Activated T-helper 2 cell treated with anti-CD3 and anti-CD28 coated beads, Interferon-gamma antibody, Interleukin-2, Interleukin-4, amounts not matched to agents 10 μg/mL and 5 μg/mL and 100 μg/mL, durations not matched to agents 14 hours and 24 hours and 36 hours (primary cell): ENCODE measurements around the gene RPL11. TPM values are rescaled to one million over a fixed set of nuclear protein-coding genes. Genes with fewer than 3 reads are reported as not detected.

ENCODE experiments used
- DNase-seq: peaks from one replicate; pipeline ENCODE4 v3.0.0; 2021; ENCODE audit warnings: low spot score
- H3K27ac Mint-ChIP-seq: one replicate; pipeline ENCODE4 v1.8.0; 2021; ENCODE audit warnings: mixed read lengths
- H3K27me3 Mint-ChIP-seq: one replicate; pipeline ENCODE4 v1.8.0; 2021; ENCODE audit warnings: low read depth, mixed read lengths
- H3K36me3 Mint-ChIP-seq: one replicate; pipeline ENCODE4 v1.8.0; 2021; ENCODE audit warnings: low read depth, mixed read lengths
- H3K4me1 Mint-ChIP-seq: one replicate; pipeline ENCODE4 v1.8.0; 2021; ENCODE audit warnings: low read depth, mixed read lengths
- H3K4me3 Mint-ChIP-seq: one replicate; pipeline ENCODE4 v1.8.0; 2021; ENCODE audit warnings: low read depth, mild to moderate bottlenecking, moderate library complexity, mixed read lengths
- H3K9me3 Mint-ChIP-seq: one replicate; pipeline ENCODE4 v1.8.0; 2021; ENCODE audit warnings: mixed read lengths
- intact Hi-C: fragments of 100-400 bp; cut with micrococcal nuclease; formaldehyde crosslinking; loops from one replicate; pipeline ENCODE4 v1.15.1; 2023
- total RNA-seq: library from RNA; stranded (reverse); gene quantifications from 2 replicates; pipeline ENCODE4 v1.2.3, GENCODE V29; 2022

RPL11 gene
- total RNA-seq, 1 donor from 2014 or later, result 1,221 TPM

- Mint-ChIP-seq H3K4me1 (peaks cover 47% of the 10 kb centered on the region), H3K36me3 (peaks cover 70% of the 10 kb centered on the region), H3K4me3 (peak overlapping the region; percentile 93), H3K27ac (peak overlapping the region; percentile 48), H3K9me3 (no peaks in the 10 kb centered on the region), H3K27me3 (no peaks in the 10 kb centered on the region)
- DNase-seq, result no peak
- intact Hi-C loops, result no loop called here
Measured at GRCh38 chr1:23693599-23693998, 2.0 kb downstream of the RPL11 start.

GRCh38 chr1:23694371-23694770 is 2.8 kb downstream of the RPL11 start:
- peak overlapping the region; percentile 36 for H3K27ac Mint-ChIP-seq
- no peak for DNase-seq
- peaks cover 51% of the 10 kb centered on the region for H3K4me1 Mint-ChIP-seq
- H3K27me3 Mint-ChIP-seq, result no peaks in the 10 kb centered on the region
- H3K9me3 Mint-ChIP-seq, result no peaks in the 10 kb centered on the region
- H3K4me3 Mint-ChIP-seq, result peak overlapping the region; percentile 93
- H3K36me3 Mint-ChIP-seq, result peaks cover 76% of the 10 kb centered on the region
- intact Hi-C loops, result no loop called here

- no peak for DNase-seq
- no peak overlapping the region for H3K27ac Mint-ChIP-seq
- intact Hi-C loops, result no loop called here
- H3K4me1 Mint-ChIP-seq, result peaks cover 59% of the 10 kb centered on the region
- H3K9me3 Mint-ChIP-seq, result no peaks in the 10 kb centered on the region
- peak overlapping the region; percentile 24 for H3K4me3 Mint-ChIP-seq
- no peaks in the 10 kb centered on the region for H3K27me3 Mint-ChIP-seq
- H3K36me3 Mint-ChIP-seq, result peaks cover 87% of the 10 kb centered on the region
Measured at GRCh38 chr1:23695667-23696066, 4.1 kb downstream of the RPL11 start.

GRCh38 chr1:23696335-23696989 is 4.9 kb downstream of the RPL11 start:
- H3K4me1 Mint-ChIP-seq, result peaks cover 59% of the 10 kb centered on the region
- H3K4me3 Mint-ChIP-seq, result peak overlapping the region; percentile 8
- intact Hi-C loops, result no loop called here
- DNase-seq, result no peak
- no peaks in the 10 kb centered on the region for H3K9me3 Mint-ChIP-seq
- no peaks in the 10 kb centered on the region for H3K27me3 Mint-ChIP-seq
- no peak overlapping the region for H3K27ac Mint-ChIP-seq
- peaks cover 95% of the 10 kb centered on the region for H3K36me3 Mint-ChIP-seq

GRCh38 chr1:23698466-23698865 is 6.9 kb downstream of the RPL11 start:
- peaks cover 51% of the 10 kb centered on the region for H3K4me1 Mint-ChIP-seq
- peaks cover 90% of the 10 kb centered on the region for H3K36me3 Mint-ChIP-seq
- no peak for DNase-seq
- intact Hi-C loops, result no loop called here
- no peak overlapping the region for H3K4me3 Mint-ChIP-seq
- no peaks in the 10 kb centered on the region for H3K27me3 Mint-ChIP-seq
- no peaks in the 10 kb centered on the region for H3K9me3 Mint-ChIP-seq
- no peak overlapping the region for H3K27ac Mint-ChIP-seq

- no peak for DNase-seq
- Mint-ChIP-seq H3K9me3 (no peaks in the 10 kb centered on the region), H3K27ac (peak overlapping the region; percentile 52), H3K27me3 (no peaks in the 10 kb centered on the region), H3K4me3 (no peak overlapping the region), H3K36me3 (peaks cover 82% of the 10 kb centered on the region), H3K4me1 (peaks cover 42% of the 10 kb centered on the region)
- intact Hi-C loops, result no loop called here
Measured at GRCh38 chr1:23699280-23700179, 7.9 kb downstream of the RPL11 start.

GRCh38 chr1:23701310-23701709 is 9.7 kb downstream of the RPL11 start:
- Mint-ChIP-seq H3K36me3 (peaks cover 66% of the 10 kb centered on the region), H3K9me3 (no peaks in the 10 kb centered on the region), H3K4me1 (peaks cover 25% of the 10 kb centered on the region), H3K27ac (no peak overlapping the region), H3K27me3 (no peaks in the 10 kb centered on the region), H3K4me3 (no peak overlapping the region)
- no peak for DNase-seq
- intact Hi-C loops, result no loop called here

- H3K27me3 Mint-ChIP-seq, result no peaks in the 10 kb centered on the region
- H3K36me3 Mint-ChIP-seq, result peaks cover 59% of the 10 kb centered on the region
- H3K9me3 Mint-ChIP-seq, result no peaks in the 10 kb centered on the region
- no peak overlapping the region for H3K27ac Mint-ChIP-seq
- no peak for DNase-seq
- H3K4me3 Mint-ChIP-seq, result no peak overlapping the region
- intact Hi-C loops, result no loop called here
- peaks cover 20% of the 10 kb centered on the region for H3K4me1 Mint-ChIP-seq
Measured at GRCh38 chr1:23701996-23702395, 10.4 kb downstream of the RPL11 start.

- H3K36me3 Mint-ChIP-seq, result peaks cover 42% of the 10 kb centered on the region
- intact Hi-C loops, result no loop called here
- DNase-seq, result no peak
- peaks cover 6% of the 10 kb centered on the region for H3K4me1 Mint-ChIP-seq
- no peak overlapping the region for H3K4me3 Mint-ChIP-seq
- no peak overlapping the region for H3K27ac Mint-ChIP-seq
- no peaks in the 10 kb centered on the region for H3K27me3 Mint-ChIP-seq
- H3K9me3 Mint-ChIP-seq, result no peaks in the 10 kb centered on the region
Measured at GRCh38 chr1:23704834-23705495, 13.4 kb downstream of the RPL11 start.

- Mint-ChIP-seq H3K9me3 (no peaks in the 10 kb centered on the region), H3K4me1 (peaks cover 4% of the 10 kb centered on the region), H3K27me3 (no peaks in the 10 kb centered on the region), H3K4me3 (no peak overlapping the region), H3K27ac (no peak overlapping the region), H3K36me3 (peaks cover 15% of the 10 kb centered on the region)
- no peak for DNase-seq
- intact Hi-C loops, result no loop called here
Measured at GRCh38 chr1:23709229-23709628, 17.6 kb downstream of the RPL11 start.

GRCh38 chr1:23718482-23718881 is 26.9 kb downstream of the RPL11 start:
- Mint-ChIP-seq H3K9me3 (no peaks in the 10 kb centered on the region), H3K36me3 (no peaks in the 10 kb centered on the region), H3K27me3 (no peaks in the 10 kb centered on the region), H3K4me1 (peaks cover 19% of the 10 kb centered on the region), H3K27ac (no peak overlapping the region), H3K4me3 (no peak overlapping the region)
- intact Hi-C loops, result no loop called here
- DNase-seq, result no peak

GRCh38 chr1:23719162-23719820 is 27.7 kb downstream of the RPL11 start:
- no peaks in the 10 kb centered on the region for H3K9me3 Mint-ChIP-seq
- H3K27ac Mint-ChIP-seq, result no peak overlapping the region
- intact Hi-C loops, result no loop called here
- no peaks in the 10 kb centered on the region for H3K36me3 Mint-ChIP-seq
- no peak for DNase-seq
- H3K4me1 Mint-ChIP-seq, result peaks cover 19% of the 10 kb centered on the region
- no peak overlapping the region for H3K4me3 Mint-ChIP-seq
- no peaks in the 10 kb centered on the region for H3K27me3 Mint-ChIP-seq
